ENCODE results near the gene LRRC37A3.
"Not testable (repeated sequence)": the region's sequence is repeated elsewhere in the genome, so short reads cannot be mapped to it uniquely, and the experiment has no call there.

The LRRC37A3 gene

GRCh38 chr17:64837018-64837761, 82.1 kb downstream of the LRRC37A3 start:
- H3K36me3 ChIP-seq (ENCODE audit: control insufficient read depth in 1 of 2, insufficient read depth in 2 of 2, low read length in 2 of 2): not testable (repeated sequence)

GRCh38 chr17:64836623-64837017, 82.7 kb downstream of the LRRC37A3 start:
- not testable (repeated sequence) for H3K4me1 ChIP-seq (ENCODE audit: control insufficient read depth in 1 of 2, insufficient read depth in 2 of 2, low read length in 2 of 2); H3K36me3 ChIP-seq (ENCODE audit: control insufficient read depth in 1 of 2, insufficient read depth in 2 of 2, low read length in 2 of 2); H3K9me3 ChIP-seq (ENCODE audit: control insufficient read depth in 1 of 2, low read length in 2 of 2); H3K27me3 ChIP-seq (ENCODE audit: control insufficient read depth in 1 of 2, insufficient read depth in 2 of 2, low read length in 2 of 2)
- Histone ChIP-seq H3K9ac (ENCODE audit: low read depth in 1 of 2, low read length in 2 of 2) (peak overlapping the region; percentile 60 to 63), H3K27ac (ENCODE audit: low read depth, low read length) (peak overlapping the region; percentile 56), H3K4me3 (ENCODE audit: low read depth in 1 of 2, low read length in 2 of 2) (peak overlapping the region; percentile 65 to 74)

More at GRCh38 chr17:64837018-64837761, 82.1 kb downstream of the LRRC37A3 start:
- not testable (repeated sequence) for H3K27me3 ChIP-seq (ENCODE audit: control insufficient read depth in 1 of 2, insufficient read depth in 2 of 2, low read length in 2 of 2); H3K9me3 ChIP-seq (ENCODE audit: control insufficient read depth in 1 of 2, low read length in 2 of 2); H3K4me1 ChIP-seq (ENCODE audit: control insufficient read depth in 1 of 2, insufficient read depth in 2 of 2, low read length in 2 of 2)
- Histone ChIP-seq H3K9ac (ENCODE audit: low read depth in 1 of 2, low read length in 2 of 2) (peak overlapping the region; percentile 60 to 63), H3K27ac (ENCODE audit: low read depth, low read length) (peak overlapping the region; percentile 56), H3K4me3 (ENCODE audit: low read depth in 1 of 2, low read length in 2 of 2) (peak overlapping the region; percentile 65 to 74)

GRCh38 chr17:64834060-64834459, 85.2 kb downstream of the LRRC37A3 start:
- not testable (repeated sequence) for H3K4me1 ChIP-seq (ENCODE audit: control insufficient read depth in 1 of 2, insufficient read depth in 2 of 2, low read length in 2 of 2); H3K4me3 ChIP-seq (ENCODE audit: low read depth in 1 of 2, low read length in 2 of 2); H3K9me3 ChIP-seq (ENCODE audit: control insufficient read depth in 1 of 2, low read length in 2 of 2); H3K9ac ChIP-seq (ENCODE audit: low read depth in 1 of 2, low read length in 2 of 2); H3K27me3 ChIP-seq (ENCODE audit: control insufficient read depth in 1 of 2, insufficient read depth in 2 of 2, low read length in 2 of 2); H3K36me3 ChIP-seq (ENCODE audit: control insufficient read depth in 1 of 2, insufficient read depth in 2 of 2, low read length in 2 of 2); H3K27ac ChIP-seq (ENCODE audit: low read depth, low read length)

- not testable (repeated sequence) for H3K4me3 ChIP-seq (ENCODE audit: low read depth in 1 of 2, low read length in 2 of 2); H3K27ac ChIP-seq (ENCODE audit: low read depth, low read length); H3K4me1 ChIP-seq (ENCODE audit: control insufficient read depth in 1 of 2, insufficient read depth in 2 of 2, low read length in 2 of 2); H3K27me3 ChIP-seq (ENCODE audit: control insufficient read depth in 1 of 2, insufficient read depth in 2 of 2, low read length in 2 of 2); H3K9me3 ChIP-seq (ENCODE audit: control insufficient read depth in 1 of 2, low read length in 2 of 2); H3K9ac ChIP-seq (ENCODE audit: low read depth in 1 of 2, low read length in 2 of 2); H3K36me3 ChIP-seq (ENCODE audit: control insufficient read depth in 1 of 2, insufficient read depth in 2 of 2, low read length in 2 of 2)
These were observed 88.6 kb downstream of the LRRC37A3 start for GRCh38 chr17:64830631-64831040.

- not testable (repeated sequence) for H3K36me3 ChIP-seq (ENCODE audit: control insufficient read depth in 1 of 2, insufficient read depth in 2 of 2, low read length in 2 of 2); H3K27me3 ChIP-seq (ENCODE audit: control insufficient read depth in 1 of 2, insufficient read depth in 2 of 2, low read length in 2 of 2); H3K4me3 ChIP-seq (ENCODE audit: low read depth in 1 of 2, low read length in 2 of 2); H3K4me1 ChIP-seq (ENCODE audit: control insufficient read depth in 1 of 2, insufficient read depth in 2 of 2, low read length in 2 of 2); H3K9me3 ChIP-seq (ENCODE audit: control insufficient read depth in 1 of 2, low read length in 2 of 2); H3K27ac ChIP-seq (ENCODE audit: low read depth, low read length); H3K9ac ChIP-seq (ENCODE audit: low read depth in 1 of 2, low read length in 2 of 2)
These were observed 89.3 kb downstream of the LRRC37A3 start for GRCh38 chr17:64829824-64830630.

GRCh38 chr17:64829068-64829467, 90.2 kb downstream of the LRRC37A3 start:
- H3K27me3 ChIP-seq (ENCODE audit: control insufficient read depth in 1 of 2, insufficient read depth in 2 of 2, low read length in 2 of 2); H3K36me3 ChIP-seq (ENCODE audit: control insufficient read depth in 1 of 2, insufficient read depth in 2 of 2, low read length in 2 of 2); H3K9me3 ChIP-seq (ENCODE audit: control insufficient read depth in 1 of 2, low read length in 2 of 2); H3K4me1 ChIP-seq (ENCODE audit: control insufficient read depth in 1 of 2, insufficient read depth in 2 of 2, low read length in 2 of 2); H3K9ac ChIP-seq (ENCODE audit: low read depth in 1 of 2, low read length in 2 of 2); H3K27ac ChIP-seq (ENCODE audit: low read depth, low read length); H3K4me3 ChIP-seq (ENCODE audit: low read depth in 1 of 2, low read length in 2 of 2): not testable (repeated sequence)

GRCh38 chr17:64818904-64819303, 100.4 kb downstream of the LRRC37A3 start:
- not testable (repeated sequence) for H3K9ac ChIP-seq (ENCODE audit: low read depth in 1 of 2, low read length in 2 of 2); H3K4me1 ChIP-seq (ENCODE audit: control insufficient read depth in 1 of 2, insufficient read depth in 2 of 2, low read length in 2 of 2); H3K9me3 ChIP-seq (ENCODE audit: control insufficient read depth in 1 of 2, low read length in 2 of 2); H3K27ac ChIP-seq (ENCODE audit: low read depth, low read length); H3K27me3 ChIP-seq (ENCODE audit: control insufficient read depth in 1 of 2, insufficient read depth in 2 of 2, low read length in 2 of 2); H3K4me3 ChIP-seq (ENCODE audit: low read depth in 1 of 2, low read length in 2 of 2)
- H3K36me3 ChIP-seq (ENCODE audit: control insufficient read depth in 1 of 2, insufficient read depth in 2 of 2, low read length in 2 of 2): peaks cover 0 to 27% of the 10 kb centered on the region in 2 donors

GRCh38 chr17:64815833-64816198, 103.5 kb downstream of the LRRC37A3 start:
- H3K9ac ChIP-seq (ENCODE audit: low read depth in 1 of 2, low read length in 2 of 2); H3K4me1 ChIP-seq (ENCODE audit: control insufficient read depth in 1 of 2, insufficient read depth in 2 of 2, low read length in 2 of 2); H3K27me3 ChIP-seq (ENCODE audit: control insufficient read depth in 1 of 2, insufficient read depth in 2 of 2, low read length in 2 of 2); H3K27ac ChIP-seq (ENCODE audit: low read depth, low read length); H3K9me3 ChIP-seq (ENCODE audit: control insufficient read depth in 1 of 2, low read length in 2 of 2); H3K4me3 ChIP-seq (ENCODE audit: low read depth in 1 of 2, low read length in 2 of 2): not testable (repeated sequence)
- peaks cover 0 to 16% of the 10 kb centered on the region in 2 donors for H3K36me3 ChIP-seq (ENCODE audit: control insufficient read depth in 1 of 2, insufficient read depth in 2 of 2, low read length in 2 of 2)

- H3K36me3 ChIP-seq (ENCODE audit: control insufficient read depth in 1 of 2, insufficient read depth in 2 of 2, low read length in 2 of 2): peaks cover 0 to 16% of the 10 kb centered on the region in 2 donors
- H3K9ac ChIP-seq (ENCODE audit: low read depth in 1 of 2, low read length in 2 of 2); H3K27me3 ChIP-seq (ENCODE audit: control insufficient read depth in 1 of 2, insufficient read depth in 2 of 2, low read length in 2 of 2); H3K4me1 ChIP-seq (ENCODE audit: control insufficient read depth in 1 of 2, insufficient read depth in 2 of 2, low read length in 2 of 2); H3K9me3 ChIP-seq (ENCODE audit: control insufficient read depth in 1 of 2, low read length in 2 of 2); H3K4me3 ChIP-seq (ENCODE audit: low read depth in 1 of 2, low read length in 2 of 2); H3K27ac ChIP-seq (ENCODE audit: low read depth, low read length): not testable (repeated sequence)
These were observed 104.1 kb downstream of the LRRC37A3 start for GRCh38 chr17:64814993-64815832.

Measured in duodenal mucosa (tissue), 2 donors.